Gastrocnemius medialis (tissue), 4 donors: ENCODE measurements around the gene ARTN. TPM values are rescaled to one million over a fixed set of nuclear protein-coding genes. Genes with fewer than 3 reads are reported as not detected.
A peak's percentile ranks its signal among the peaks of the same experiment; 100 is the strongest.

ENCODE experiments used
- ATAC-seq, 2 donors: fragments of 150-250 bp; one replicate each; pipeline ENCODE4 v1.9.1; 2016
- DNase-seq, 2 donors: peaks; one replicate each; pipeline ENCODE4 v3.0.0-alpha.2; 2019
- H3K27ac ChIP-seq, 4 donors: fragments of 200-600 bp; sonication (generic); 1 replicate in 1 of 4; 2 replicates in 3 of 4; pipeline ENCODE4 v1.5.1; 2016 to 2018; ENCODE audit warnings: mild to moderate bottlenecking in 2 of 4, moderate library complexity in 1 of 4
- H3K27me3 ChIP-seq, 3 donors: fragments of 200-600 bp; sonication (generic) in 2 of 3; 1 replicate in 1 of 3; 2 replicates in 2 of 3; pipeline versions ENCODE4 v1.5.1 to v1.6.0; 2016 to 2019; ENCODE audit warnings: mild to moderate bottlenecking in 1 of 3, moderate library complexity in 1 of 3
- H3K36me3 ChIP-seq, 2 donors: fragments of 200-600 bp; sonication (generic) in 1 of 2; one replicate each; pipeline ENCODE4 v1.5.1; 2017 to 2018
- H3K4me1 ChIP-seq, 2 donors: fragments of 200-600 bp; sonication (generic) in 1 of 2; one replicate each; pipeline ENCODE4 v1.5.1; 2016 to 2017; ENCODE audit warnings: mild to moderate bottlenecking in 2 of 2
- H3K4me3 ChIP-seq, 4 donors: fragments of 200-600 bp; sonication (generic) in 3 of 4; 1 replicate in 1 of 4; 2 replicates in 3 of 4; pipeline ENCODE4 v1.5.1; 2016 to 2019; ENCODE audit warnings: mild to moderate bottlenecking in 2 of 4
- H3K9me3 ChIP-seq, 3 donors: fragments of 200-600 bp; sonication (generic) in 2 of 3; 1 replicate in 1 of 3; 2 replicates in 2 of 3; pipeline ENCODE4 v1.5.1; 2016 to 2019
- CTCF ChIP-seq, 5 experiments: fragments of 450-650 bp in 3 of 5; fragments of 200-600 bp in 2 of 5; sonication (generic) in 2 of 5; IDR thresholded peaks in 4 of 5; conservative IDR thresholded peaks in 1 of 5; 1 replicate in 4 of 5; 2 replicates in 1 of 5; pipeline ENCODE4 v1.5.1; 2016 to 2019; ENCODE audit warnings: antibody characterized with exemption in 5 of 5, mild to moderate bottlenecking in 3 of 5, moderate library complexity in 3 of 5
- POLR2A ChIP-seq, 2 donors: fragments of 450-650 bp; IDR thresholded peaks; one replicate each; pipeline ENCODE4 v1.6.1; 2017; ENCODE audit warnings: antibody characterized with exemption in 2 of 2, mild to moderate bottlenecking in 2 of 2, moderate library complexity in 2 of 2
- in situ Hi-C, 4 donors: fragments of 200-750 bp; cut with MboI; loops; one replicate each; pipeline versions ENCODE4 v1.15.0 to v1.8.0; 2017; ENCODE audit warnings: low sequenced_read_pairs in 4 of 4
- intact Hi-C: fragments of 100-400 bp; cut with DNase I; formaldehyde crosslinking; loops from one replicate; pipeline ENCODE4 v1.15.1; 2023; ENCODE audit warnings: low total_unique reads
- total RNA-seq, 4 donors: library from RNA; depleted of rRNA; stranded (reverse); fragments of >200 nt; gene quantifications; one replicate each; pipeline versions ENCODE4 v1.1.0 to v1.2.3, GENCODE V29; 2016

ARTN gene
- total RNA-seq, 4 donors from 2014 or later = 0.25 to 1.8 TPM; not detected in 2

GRCh38 chr1:43969416-43969745 is 35.8 kb downstream of the ARTN start:
- in situ Hi-C loops (no loop called here), intact Hi-C loops (loop anchor here (1.0 kb wide), 1 partner anchor 23 kb away; the partner anchor contains the start of gene IPO13)
- Histone ChIP-seq H3K27ac (peak overlapping the region in 3 of 4 donors; percentile 5 to 91 (median 44)), H3K9me3 (no peaks in the 10 kb centered on the region), H3K36me3 (peaks cover 0 to 45% of the 10 kb centered on the region in 2 donors), H3K4me3 (peak overlapping the region; percentile 34 to 95 (median 82)), H3K27me3 (no peaks in the 10 kb centered on the region), H3K4me1 (peaks cover 21 to 39% of the 10 kb centered on the region in 2 donors)
- TF ChIP-seq POLR2A (IDR thresholded peaks at IDR 0.05) (no peak), CTCF (IDR thresholded peaks at IDR 0.05 in 4 of 5, conservative IDR thresholded peaks at IDR 0.05 in 1 of 5) (no peak)
- DNase-seq = no peak
- ATAC-seq = no peak

GRCh38 chr1:43969746-43970466 is 36.3 kb downstream of the ARTN start, which contains the start of gene DPH2:
Gene DPH2, plus strand, starts transcription at chr1:43970010. Its CDS starts 166 bp downstream, at chr1:43970176.
- intact Hi-C loops = loop anchor here (1.0 to 10.0 kb wide), 2 partner anchors 24 to 385 kb away; partner anchors contain the start of genes ERI3 and IPO13
- peak; percentile 97 to 98 for DNase-seq
- TF ChIP-seq CTCF (IDR thresholded peaks at IDR 0.05 in 4 of 5, conservative IDR thresholded peaks at IDR 0.05 in 1 of 5) (peak in 3 of 5 experiments; percentile 8 to 45 (median 18)), POLR2A (IDR thresholded peaks at IDR 0.05) (peak; percentile 56 to 69)
- Histone ChIP-seq H3K27ac (peak within 1 kb of the TSS; percentile 91 to 98 (median 96)), H3K27me3 (no peaks in the 10 kb centered on the region), H3K36me3 (peaks cover 0 to 40% of the 10 kb centered on the region in 2 donors), H3K4me1 (peaks cover 21 to 39% of the 10 kb centered on the region in 2 donors), H3K9me3 (no peaks in the 10 kb centered on the region), H3K4me3 (peak within 1 kb of the TSS; percentile 77 to 95 (median 88))
- in situ Hi-C loops = no loop called here
- peak; percentile 82 to 89 for ATAC-seq

- peak overlapping the region; percentile 77 to 95 (median 88) for H3K4me3 ChIP-seq
- DNase-seq (no peak), ATAC-seq (no peak)
- no peak for TF ChIP-seq CTCF (IDR thresholded peaks at IDR 0.05 in 4 of 5, conservative IDR thresholded peaks at IDR 0.05 in 1 of 5)
- intact Hi-C loops = loop anchor here (10.0 kb wide), 1 partner anchor 384 kb away; the partner anchor contains the start of gene ERI3
- H3K9me3 ChIP-seq = no peaks in the 10 kb centered on the region
- H3K27ac ChIP-seq = peak overlapping the region; percentile 91 to 98 (median 96)
- no peaks in the 10 kb centered on the region for H3K27me3 ChIP-seq
- peaks cover 23 to 43% of the 10 kb centered on the region in 2 donors for H3K4me1 ChIP-seq
- H3K36me3 ChIP-seq = peaks cover 0 to 34% of the 10 kb centered on the region in 2 donors
- in situ Hi-C loops = no loop called here
These were observed 36.9 kb downstream of the ARTN start for GRCh38 chr1:43970502-43970901.

GRCh38 chr1:43970911-43971310 is 37.3 kb downstream of the ARTN start:
- Histone ChIP-seq H3K27me3 (no peaks in the 10 kb centered on the region), H3K27ac (peak overlapping the region; percentile 91 to 98 (median 96)), H3K36me3 (peaks cover 0 to 30% of the 10 kb centered on the region in 2 donors), H3K4me3 (peak overlapping the region in 3 of 4 donors; percentile 77 to 91 (median 86)), H3K4me1 (peaks cover 27 to 47% of the 10 kb centered on the region in 2 donors), H3K9me3 (no peaks in the 10 kb centered on the region)
- no peak for DNase-seq
- TF ChIP-seq CTCF (IDR thresholded peaks at IDR 0.05 in 4 of 5, conservative IDR thresholded peaks at IDR 0.05 in 1 of 5) = no peak
- TF ChIP-seq POLR2A (IDR thresholded peaks at IDR 0.05) = no peak
- in situ Hi-C loops (no loop called here), intact Hi-C loops (loop anchor here (10.0 kb wide), 1 partner anchor 384 kb away; the partner anchor contains the start of gene ERI3)
- no peak for ATAC-seq
